ENCODE data around the gene FRMPD1.

GRCh38 chr9:37621273-37622121 is 29.3 kb upstream of the FRMPD1 start:
- TF ChIP-seq EZH2phosphoT487 (IDR thresholded peaks at IDR 0.05; ENCODE audit: low read length) (no peak), CTCF (IDR thresholded peaks at IDR 0.05; ENCODE audit: low read length) (no peak), EZH2 (optimal IDR thresholded peaks at IDR 0.05; ENCODE audit: low read depth, low read length) (no peak)
